Testis (tissue), 3 donors: ENCODE results near the gene C11orf21. TPM values are rescaled to one million over a fixed set of nuclear protein-coding genes. Genes with fewer than 3 reads are reported as not detected.

Source experiments
- DNase-seq: peaks from one replicate; pipeline ENCODE4 v3.0.0-alpha.2; 2019
- H3K27ac ChIP-seq, 2 donors: fragments of 200-600 bp; sonication (generic); one replicate each; pipeline ENCODE4 v1.5.1; 2019
- H3K27me3 ChIP-seq: fragments of 200-600 bp; sonication (generic); one replicate; pipeline ENCODE4 v1.5.1; 2019
- H3K36me3 ChIP-seq: fragments of 200-600 bp; sonication (generic); one replicate; pipeline ENCODE4 v1.5.1; 2017; ENCODE audit warnings: low read depth; ENCODE audit errors: missing control alignments
- H3K4me1 ChIP-seq: fragments of 200-600 bp; sonication (generic); one replicate; pipeline ENCODE4 v1.5.1; 2019
- H3K4me3 ChIP-seq, 2 donors: fragments of 200-600 bp; sonication (generic); one replicate each; pipeline ENCODE4 v1.5.1; 2017 to 2019
- H3K9me3 ChIP-seq: fragments of 200-600 bp; sonication (generic); one replicate; pipeline ENCODE4 v1.5.1; 2017
- POLR2A ChIP-seq: fragments of 450-650 bp; IDR thresholded peaks from one replicate; pipeline ENCODE4 v1.6.1; 2017; ENCODE audit warnings: antibody characterized with exemption, mild to moderate bottlenecking, moderate library complexity
- WGBS, 2 donors: methylation state at CpG; one replicate each; pipeline ENCODE4 v1.1.5; 2018; 5-methylcytosine and 5-hydroxymethylcytosine counted together
- intact Hi-C: fragments of 100-400 bp; cut with DNase I; formaldehyde crosslinking; loops from one replicate; pipeline ENCODE4 v1.15.1; 2023; ENCODE audit warnings: low total_unique reads
- polyA plus RNA-seq: library from polyadenylated mRNA; stranded (reverse); fragments of 350-450 nt; fragmentation: Illumina TruSeq; extraction: RNeasy Lipid Tissue Mini Kit (QIAGEN cat#74804); gene quantifications from one replicate; pipeline ENCODE4 v1.2.3, GENCODE V29; 2014; ENCODE audit warnings: low read depth, low replicate concordance; ENCODE audit not compliant: insufficient read depth
- total RNA-seq, 2 donors: library from RNA; depleted of rRNA; stranded (reverse); fragments of >200 nt; gene quantifications; one replicate each; pipeline ENCODE4 v1.2.3, GENCODE V29; 2016
- TF ChIP-seq, protein P1 (sequence below), 3 experiments: fragments of 450-650 bp in 2 of 3; fragments of 200-600 bp in 1 of 3; sonication (generic) in 1 of 3; IDR thresholded peaks; one replicate each; pipeline ENCODE4 v1.5.1; 2016 to 2019; ENCODE audit warnings: antibody characterized with exemption in 3 of 3, mild to moderate bottlenecking in 2 of 3, moderate library complexity in 1 of 3

C11orf21 gene
- total and polyA plus RNA-seq, 3 donors from 2014 or later: 0.12 to 0.88 (median 0.47) TPM

DNA sequence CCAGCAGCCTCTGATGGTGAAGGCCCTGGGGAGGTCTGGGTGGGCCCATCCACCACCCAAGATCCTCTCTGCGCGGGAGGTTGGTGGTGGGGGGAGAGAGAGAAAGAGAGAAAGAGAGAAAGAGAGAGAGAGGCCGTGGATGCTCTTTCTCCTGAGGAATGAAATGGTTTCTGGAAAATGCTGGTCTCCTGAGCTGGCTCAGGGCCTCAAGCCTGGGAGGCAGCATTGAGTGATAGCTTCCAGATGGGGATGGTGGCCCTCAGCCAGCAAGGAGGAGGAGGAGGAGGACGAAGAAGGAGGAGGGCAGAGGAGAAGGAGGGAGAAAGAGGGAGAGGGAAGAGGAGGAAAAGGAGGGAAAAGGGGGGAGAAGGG, 4.7 kb upstream of the C11orf21 start:
- no peak for TF ChIP-seq POLR2A
- TF ChIP-seq, protein P1, sequence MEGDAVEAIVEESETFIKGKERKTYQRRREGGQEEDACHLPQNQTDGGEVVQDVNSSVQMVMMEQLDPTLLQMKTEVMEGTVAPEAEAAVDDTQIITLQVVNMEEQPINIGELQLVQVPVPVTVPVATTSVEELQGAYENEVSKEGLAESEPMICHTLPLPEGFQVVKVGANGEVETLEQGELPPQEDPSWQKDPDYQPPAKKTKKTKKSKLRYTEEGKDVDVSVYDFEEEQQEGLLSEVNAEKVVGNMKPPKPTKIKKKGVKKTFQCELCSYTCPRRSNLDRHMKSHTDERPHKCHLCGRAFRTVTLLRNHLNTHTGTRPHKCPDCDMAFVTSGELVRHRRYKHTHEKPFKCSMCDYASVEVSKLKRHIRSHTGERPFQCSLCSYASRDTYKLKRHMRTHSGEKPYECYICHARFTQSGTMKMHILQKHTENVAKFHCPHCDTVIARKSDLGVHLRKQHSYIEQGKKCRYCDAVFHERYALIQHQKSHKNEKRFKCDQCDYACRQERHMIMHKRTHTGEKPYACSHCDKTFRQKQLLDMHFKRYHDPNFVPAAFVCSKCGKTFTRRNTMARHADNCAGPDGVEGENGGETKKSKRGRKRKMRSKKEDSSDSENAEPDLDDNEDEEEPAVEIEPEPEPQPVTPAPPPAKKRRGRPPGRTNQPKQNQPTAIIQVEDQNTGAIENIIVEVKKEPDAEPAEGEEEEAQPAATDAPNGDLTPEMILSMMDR (IDR thresholded peaks at IDR 0.05): no peak
- Histone ChIP-seq H3K27ac (peak overlapping the region; percentile 84 to 86), H3K4me3 (no peak overlapping the region), H3K9me3 (no peaks in the 10 kb centered on the region), H3K4me1 (peaks cover 49% of the 10 kb centered on the region), H3K36me3 (no peaks in the 10 kb centered on the region), H3K27me3 (no peaks in the 10 kb centered on the region)
- peak; percentile 86 for DNase-seq
- intact Hi-C loops: loop anchor here (5.0 kb wide), 1 partner anchor 111 kb away; no protein-coding TSS in a partner anchor
- 31 to 43% methylated on average over 4 of the region's 4 CpGs for WGBS, 2 donors

DNA sequence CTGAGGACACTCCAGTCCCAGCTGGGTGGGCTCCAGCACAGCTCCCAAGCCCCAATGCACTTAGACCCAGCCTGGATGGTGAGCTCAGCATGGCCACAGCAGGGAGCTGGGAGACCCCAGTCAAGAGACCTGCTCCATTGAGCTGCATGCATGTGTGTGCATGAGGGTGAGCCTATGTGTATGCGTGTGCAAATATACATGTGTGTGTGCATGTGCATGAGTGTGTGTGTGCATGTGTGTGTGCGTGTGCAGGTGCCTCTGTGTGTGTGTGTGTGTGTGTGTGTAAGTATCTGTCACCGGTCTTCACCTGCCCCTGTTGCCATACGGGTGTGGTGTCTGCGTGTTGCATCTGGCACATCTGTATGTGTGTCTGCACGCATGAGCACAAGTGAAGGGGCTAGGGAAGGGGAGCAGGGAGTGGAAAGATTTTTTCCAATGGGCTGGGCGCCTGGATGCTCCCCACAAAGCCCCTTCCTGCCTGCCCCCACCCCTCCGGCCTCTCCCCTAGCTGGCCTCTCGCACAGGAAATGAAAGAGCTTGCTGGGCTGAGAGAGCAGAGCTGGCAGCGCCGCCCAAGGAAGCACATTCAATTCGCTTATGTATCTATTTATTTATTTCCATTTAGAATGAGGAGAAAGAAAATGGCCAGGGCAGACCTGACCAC, 4.2 kb upstream of the C11orf21 start:
- no peaks in the 10 kb centered on the region for H3K9me3 ChIP-seq
- H3K27me3 ChIP-seq: no peaks in the 10 kb centered on the region
- no peak for DNase-seq
- no peaks in the 10 kb centered on the region for H3K36me3 ChIP-seq
- TF ChIP-seq, protein P1 (IDR thresholded peaks at IDR 0.05): no peak
- no peak for TF ChIP-seq POLR2A
- peak overlapping the region; percentile 84 to 86 for H3K27ac ChIP-seq
- H3K4me1 ChIP-seq: peaks cover 49% of the 10 kb centered on the region
- no peak overlapping the region for H3K4me3 ChIP-seq
- WGBS, 2 donors: 36 to 37% methylated on average over 7 to 12 of the region's 12 CpGs
- intact Hi-C loops: loop anchor here (5.0 kb wide), 1 partner anchor 111 kb away; no protein-coding TSS in a partner anchor

GRCh38 chr11:2305140-2305778, 3.5 kb upstream of the C11orf21 start:
- Histone ChIP-seq H3K9me3 (no peaks in the 10 kb centered on the region), H3K27me3 (no peaks in the 10 kb centered on the region), H3K4me1 (peaks cover 49% of the 10 kb centered on the region), H3K4me3 (no peak overlapping the region), H3K27ac (peak overlapping the region in 1 of 2 donors; percentile 35), H3K36me3 (no peaks in the 10 kb centered on the region)
- 34 to 44% methylated on average over 6 to 9 of the region's 10 CpGs for WGBS, 2 donors
- intact Hi-C loops: loop anchor here (5.0 kb wide), 1 partner anchor 112 kb away; no protein-coding TSS in a partner anchor
- TF ChIP-seq, protein P1 (IDR thresholded peaks at IDR 0.05): peak; percentile 82 to 95 (median 92)
- TF ChIP-seq POLR2A: no peak
- DNase-seq: peak; percentile 90

GRCh38 chr11:2304506-2305139, 2.9 kb upstream of the C11orf21 start:
- H3K27ac ChIP-seq: peak overlapping the region in 1 of 2 donors; percentile 37
- intact Hi-C loops: loop anchor here (5.0 kb wide), 1 partner anchor 113 kb away; no protein-coding TSS in a partner anchor
- H3K27me3 ChIP-seq: no peaks in the 10 kb centered on the region
- no peaks in the 10 kb centered on the region for H3K36me3 ChIP-seq
- DNase-seq: peak; percentile 25
- H3K9me3 ChIP-seq: no peaks in the 10 kb centered on the region
- no peak overlapping the region for H3K4me3 ChIP-seq
- TF ChIP-seq, protein P1 (IDR thresholded peaks at IDR 0.05): no peak
- TF ChIP-seq POLR2A: no peak
- WGBS, 2 donors: 68 to 72% methylated on average over 12 to 14 of the region's 14 CpGs
- H3K4me1 ChIP-seq: peaks cover 49% of the 10 kb centered on the region
